ENCODE measurements around the gene PTRH1.

PTRH1 gene

DNA sequence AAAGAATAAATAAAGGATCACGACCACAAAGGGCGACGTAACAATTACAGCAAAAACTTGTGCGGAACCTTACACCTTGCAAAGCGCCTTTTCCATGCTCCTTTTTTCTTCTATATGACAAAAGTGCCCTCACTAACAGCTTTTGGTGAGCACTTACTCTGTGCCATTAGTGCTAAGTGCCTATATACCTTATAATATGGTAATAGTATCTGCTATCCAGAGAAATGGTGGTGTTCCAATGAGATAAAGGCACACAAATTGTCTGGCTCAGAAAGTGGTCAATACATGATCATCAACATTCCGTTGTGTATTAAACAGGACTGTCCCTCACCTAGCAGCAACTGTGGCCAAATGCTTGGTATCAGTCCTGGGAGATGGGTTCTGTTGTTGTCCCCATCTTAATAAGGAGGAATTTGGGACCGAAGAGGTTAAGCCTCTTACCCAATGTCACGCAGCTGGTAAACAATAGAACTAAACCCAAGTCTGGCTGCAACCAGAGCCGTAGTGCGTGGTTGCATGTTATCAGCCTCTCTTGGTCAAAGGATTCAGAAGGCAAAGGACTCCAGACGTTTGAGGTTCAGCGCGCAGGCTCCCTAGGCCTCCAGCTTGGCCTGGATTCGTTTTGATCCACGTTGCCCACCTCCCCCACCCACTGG, 20.2 kb upstream of the PTRH1 start:
- Histone ChIP-seq H3K4me3 (no peak overlapping the region), H3K36me3 (peaks cover 0 to 22% (median 21%) of the 10 kb centered on the region in 3 donors), H3K27ac (peak overlapping the region in 1 of 2 donors; percentile 93), H3K4me1 (peaks cover 0 to 13% (median 7%) of the 10 kb centered on the region in 4 donors), H3K9me3 (no peaks in the 10 kb centered on the region), H3K27me3 (no peaks in the 10 kb centered on the region)
- DNase-seq: no peak
- intact Hi-C loops (cut with DNase I; ENCODE audit: low total_unique reads): loop anchor here (2.0 to 5.0 kb wide), 3 partner anchors 49 to 187 kb away; no protein-coding TSS in a partner anchor
- TF ChIP-seq, protein P1, sequence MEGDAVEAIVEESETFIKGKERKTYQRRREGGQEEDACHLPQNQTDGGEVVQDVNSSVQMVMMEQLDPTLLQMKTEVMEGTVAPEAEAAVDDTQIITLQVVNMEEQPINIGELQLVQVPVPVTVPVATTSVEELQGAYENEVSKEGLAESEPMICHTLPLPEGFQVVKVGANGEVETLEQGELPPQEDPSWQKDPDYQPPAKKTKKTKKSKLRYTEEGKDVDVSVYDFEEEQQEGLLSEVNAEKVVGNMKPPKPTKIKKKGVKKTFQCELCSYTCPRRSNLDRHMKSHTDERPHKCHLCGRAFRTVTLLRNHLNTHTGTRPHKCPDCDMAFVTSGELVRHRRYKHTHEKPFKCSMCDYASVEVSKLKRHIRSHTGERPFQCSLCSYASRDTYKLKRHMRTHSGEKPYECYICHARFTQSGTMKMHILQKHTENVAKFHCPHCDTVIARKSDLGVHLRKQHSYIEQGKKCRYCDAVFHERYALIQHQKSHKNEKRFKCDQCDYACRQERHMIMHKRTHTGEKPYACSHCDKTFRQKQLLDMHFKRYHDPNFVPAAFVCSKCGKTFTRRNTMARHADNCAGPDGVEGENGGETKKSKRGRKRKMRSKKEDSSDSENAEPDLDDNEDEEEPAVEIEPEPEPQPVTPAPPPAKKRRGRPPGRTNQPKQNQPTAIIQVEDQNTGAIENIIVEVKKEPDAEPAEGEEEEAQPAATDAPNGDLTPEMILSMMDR (IDR thresholded peaks at IDR 0.05): no peak

DNA sequence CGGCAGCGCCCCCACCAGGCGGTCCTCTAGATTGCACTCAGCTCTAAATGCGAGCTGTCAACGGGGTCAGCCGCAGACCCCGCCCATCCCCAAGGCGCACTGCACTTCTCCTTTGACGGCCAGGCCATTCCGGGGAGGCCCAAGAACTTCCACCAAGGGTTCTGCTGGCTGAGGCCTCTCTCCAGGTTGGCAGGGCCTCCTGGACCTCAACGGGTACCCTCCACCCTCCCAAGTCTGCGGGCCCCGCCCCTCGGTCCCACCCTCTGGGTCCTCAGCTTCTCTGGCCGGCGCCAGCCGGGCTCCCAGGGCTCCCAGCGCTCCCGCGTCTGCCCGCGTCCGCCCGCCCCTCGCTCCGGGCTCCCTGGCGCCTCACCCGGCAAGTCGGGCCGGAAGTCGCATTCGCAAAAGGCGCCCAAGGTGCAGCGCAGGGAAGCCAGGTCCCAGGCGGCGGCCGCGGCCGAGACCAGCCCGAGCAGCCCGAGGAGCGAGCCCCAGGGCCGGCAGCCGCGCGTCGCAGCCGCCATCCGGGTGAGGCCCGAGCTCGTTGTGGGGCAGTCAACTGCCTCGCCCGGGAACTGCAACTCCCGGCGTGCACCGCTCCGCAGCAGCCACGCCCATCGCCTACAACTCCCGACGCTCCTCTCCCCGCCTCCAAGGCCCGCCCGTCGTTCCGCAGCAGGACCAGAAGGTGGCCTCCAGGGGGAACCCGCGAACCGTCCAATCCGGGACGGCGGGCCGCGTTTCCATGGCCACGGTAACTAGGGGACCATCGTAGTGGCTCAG, 19.5 kb upstream of the PTRH1 start, which contains the start of gene TOR2A:
TOR2A (minus strand) TSS at position 548 of the 783 bp plus-strand sequence; CDS start at position 524, 24 bp downstream.
- no peaks in the 10 kb centered on the region for H3K27me3 ChIP-seq
- peak within 1 kb of the TSS; percentile 93 for H3K27ac ChIP-seq
- peaks cover 0 to 13% (median 7%) of the 10 kb centered on the region in 4 donors for H3K4me1 ChIP-seq
- TF ChIP-seq, protein P1 (IDR thresholded peaks at IDR 0.05): peak; percentile 92 to 99
- intact Hi-C loops (cut with DNase I; ENCODE audit: low total_unique reads): loop anchor here (2.0 to 5.0 kb wide), 2 partner anchors 50 to 137 kb away; no protein-coding TSS in a partner anchor
- peak within 1 kb of the TSS; percentile 69 to 75 for H3K4me3 ChIP-seq
- DNase-seq: peak; percentile 94 to 98
- peaks cover 0 to 27% (median 21%) of the 10 kb centered on the region in 3 donors for H3K36me3 ChIP-seq
- no peaks in the 10 kb centered on the region for H3K9me3 ChIP-seq

DNA sequence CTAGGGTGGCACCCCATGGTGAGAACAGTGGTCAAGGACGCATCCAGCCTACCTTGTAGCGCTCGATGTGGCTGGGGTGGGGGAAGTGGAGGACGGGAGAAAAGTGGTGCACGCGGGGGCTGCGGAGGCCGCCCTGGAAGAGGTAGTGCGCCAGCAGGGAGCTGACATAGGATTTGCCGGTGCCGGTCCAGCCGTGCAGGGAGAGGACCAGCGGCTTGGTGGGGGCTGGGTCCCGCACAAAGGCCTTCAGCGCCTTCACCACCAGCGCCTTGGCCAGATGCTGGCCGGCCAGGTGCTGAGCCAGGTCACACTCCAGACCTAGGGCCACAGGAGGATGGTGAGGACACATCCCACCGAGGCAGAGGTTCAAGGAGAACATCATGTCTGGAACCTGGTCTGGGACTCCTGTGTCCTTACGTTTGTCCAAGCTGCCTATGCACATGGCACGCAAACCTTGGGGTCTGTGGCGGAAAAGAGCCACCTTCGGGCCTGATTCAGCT, 18.8 kb upstream of the PTRH1 start:
- no peaks in the 10 kb centered on the region for H3K27me3 ChIP-seq
- H3K36me3 ChIP-seq: peaks cover 0 to 27% (median 21%) of the 10 kb centered on the region in 3 donors
- TF ChIP-seq, protein P1 (IDR thresholded peaks at IDR 0.05): no peak
- peak overlapping the region; percentile 93 for H3K27ac ChIP-seq
- no peak for DNase-seq
- H3K4me1 ChIP-seq: peaks cover 0 to 13% (median 7%) of the 10 kb centered on the region in 4 donors
- no peaks in the 10 kb centered on the region for H3K9me3 ChIP-seq
- intact Hi-C loops (cut with DNase I; ENCODE audit: low total_unique reads): loop anchor here (2.0 kb wide), 1 partner anchor 51 kb away; no protein-coding TSS in a partner anchor
- peak overlapping the region; percentile 69 to 75 for H3K4me3 ChIP-seq

DNA sequence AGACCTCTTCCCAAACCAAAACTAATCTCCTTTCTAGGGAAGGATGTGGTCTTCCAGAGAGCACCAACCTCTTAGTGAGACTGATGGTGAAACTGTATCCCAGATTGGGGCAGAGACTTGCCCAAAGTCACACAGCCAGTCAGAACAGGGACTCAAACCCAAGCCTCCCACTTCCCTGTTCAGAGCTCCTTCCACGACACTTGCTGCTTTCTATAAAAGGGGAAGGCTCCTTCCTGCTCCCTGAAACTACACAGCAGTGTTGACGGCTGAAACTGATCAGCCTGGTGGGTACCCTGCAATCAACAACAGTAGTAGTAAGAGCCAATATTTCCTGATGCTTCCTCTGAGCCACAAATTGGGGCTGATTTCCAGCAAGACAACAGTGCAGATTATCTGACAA, 18.2 kb upstream of the PTRH1 start:
- H3K36me3 ChIP-seq: peaks cover 0 to 27% (median 21%) of the 10 kb centered on the region in 3 donors
- H3K4me1 ChIP-seq: peaks cover 0 to 13% (median 7%) of the 10 kb centered on the region in 4 donors
- TF ChIP-seq, protein P1 (IDR thresholded peaks at IDR 0.05): no peak
- no peak overlapping the region for H3K4me3 ChIP-seq
- H3K9me3 ChIP-seq: no peaks in the 10 kb centered on the region
- no peak for DNase-seq
- intact Hi-C loops (cut with DNase I; ENCODE audit: low total_unique reads): loop anchor here (2.0 kb wide), 2 partner anchors 51 to 143 kb away; no protein-coding TSS in a partner anchor
- H3K27ac ChIP-seq: peak overlapping the region in 1 of 2 donors; percentile 93
- no peaks in the 10 kb centered on the region for H3K27me3 ChIP-seq

DNA sequence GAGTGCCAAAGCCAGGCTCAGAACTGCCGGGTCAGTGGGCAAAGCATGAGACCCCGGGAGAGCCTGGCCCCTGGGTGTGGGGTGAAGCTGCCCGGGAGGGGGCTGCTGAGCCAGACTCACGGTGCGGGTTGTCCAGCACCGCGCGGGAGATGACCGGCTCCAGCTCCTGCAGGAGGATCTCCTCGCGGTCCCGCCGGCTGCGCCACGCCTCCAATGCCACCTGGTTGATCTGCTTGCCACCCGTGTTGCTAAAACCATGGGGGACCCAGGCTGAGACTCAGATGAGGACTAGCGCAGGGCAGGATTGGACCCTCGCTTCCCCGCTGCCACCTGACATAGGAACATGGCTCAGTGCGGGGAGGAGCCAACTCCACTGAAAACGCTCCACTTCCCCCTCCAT, 17.0 kb upstream of the PTRH1 start:
- peaks cover 0 to 27% (median 21%) of the 10 kb centered on the region in 3 donors for H3K36me3 ChIP-seq
- DNase-seq: no peak
- intact Hi-C loops (cut with DNase I; ENCODE audit: low total_unique reads): loop anchor here (2.0 kb wide), 1 partner anchor 142 kb away; no protein-coding TSS in a partner anchor
- H3K27me3 ChIP-seq: no peaks in the 10 kb centered on the region
- TF ChIP-seq, protein P1 (IDR thresholded peaks at IDR 0.05): no peak
- no peaks in the 10 kb centered on the region for H3K9me3 ChIP-seq
- no peak overlapping the region for H3K4me3 ChIP-seq
- no peak overlapping the region for H3K27ac ChIP-seq
- peaks cover 0 to 13% (median 7%) of the 10 kb centered on the region in 4 donors for H3K4me1 ChIP-seq
